Left lung (tissue), 10 donors: Measurements from ENCODE around the gene ATP5F1A. TPM values are rescaled to one million over a fixed set of nuclear protein-coding genes. Genes with fewer than 3 reads are reported as not detected.

Source experiments
- ATAC-seq: fragments of 200-7000 bp; cut with Tn5 transposase; one replicate; pipeline ENCODE4 v1.9.1; 2020; ENCODE audit warnings: moderate library complexity
- DNase-seq, 4 donors: peaks; one replicate each; pipeline ENCODE4 v3.0.0-alpha.2; 2013 to 2020
- H3K27ac ChIP-seq, 2 donors: fragments of 200-600 bp; sonication (generic) in 1 of 2; one replicate each; pipeline versions ENCODE4 v1.5.0 to v1.8.0; 2020 to 2021
- H3K27me3 ChIP-seq, 2 donors: fragments of 200-600 bp; sonication (generic) in 1 of 2; one replicate each; pipeline versions ENCODE4 v1.5.0 to v1.8.0; 2020 to 2021
- H3K36me3 ChIP-seq, 2 donors: fragments of 200-600 bp; sonication (generic) in 1 of 2; one replicate each; pipeline versions ENCODE4 v1.5.0 to v1.8.0; 2020 to 2021
- H3K4me1 ChIP-seq, 2 donors: fragments of 200-600 bp; one replicate each; pipeline ENCODE4 v1.8.0; 2021
- H3K4me3 ChIP-seq, 2 donors: fragments of 200-600 bp; sonication (generic) in 1 of 2; one replicate each; pipeline versions ENCODE4 v1.5.0 to v1.8.0; 2020 to 2021; ENCODE audit warnings: mild to moderate bottlenecking in 1 of 2
- H3K9me3 ChIP-seq, 2 donors: fragments of 200-600 bp; sonication (generic) in 1 of 2; one replicate each; pipeline versions ENCODE4 v1.5.0 to v1.8.0; 2020 to 2021
- intact Hi-C, 2 donors: fragments of 100-400 bp; cut with DNase I; formaldehyde crosslinking; loops; one replicate each; pipeline versions ENCODE4 v1.11.2 to v1.14.2; 2022
- polyA plus RNA-seq, 6 donors: library from polyadenylated mRNA; unstranded; fragments of 120-200 nt; gene quantifications; one replicate each; pipeline ENCODE4 v1.2.1, GENCODE V29; 2013; ENCODE audit not compliant: insufficient read length in 6 of 6
- total RNA-seq, 2 donors: library from RNA; stranded (reverse); fragmentation: NEBNext Ultra II Directional; extraction: Animal tissue kit (Norgen Biotek cat#: 25700); gene quantifications; one replicate each; pipeline ENCODE4 v1.2.1, GENCODE V29; 2021
- TF ChIP-seq, protein P1 (sequence below), 2 donors: fragments of 200-600 bp; sonication (generic) in 1 of 2; IDR thresholded peaks; one replicate each; pipeline versions ENCODE4 v1.5.0 to v1.8.0; 2021; ENCODE audit warnings: antibody characterized with exemption in 2 of 2
- donor health status: DM: no; HTN: yes; CAD: no.
- donor health status: DM: no; HTN: no; CAD: no.

ATP5F1A gene
- total and polyA plus RNA-seq, 8 donors, result 310 to 524 (median 465) TPM

DNA sequence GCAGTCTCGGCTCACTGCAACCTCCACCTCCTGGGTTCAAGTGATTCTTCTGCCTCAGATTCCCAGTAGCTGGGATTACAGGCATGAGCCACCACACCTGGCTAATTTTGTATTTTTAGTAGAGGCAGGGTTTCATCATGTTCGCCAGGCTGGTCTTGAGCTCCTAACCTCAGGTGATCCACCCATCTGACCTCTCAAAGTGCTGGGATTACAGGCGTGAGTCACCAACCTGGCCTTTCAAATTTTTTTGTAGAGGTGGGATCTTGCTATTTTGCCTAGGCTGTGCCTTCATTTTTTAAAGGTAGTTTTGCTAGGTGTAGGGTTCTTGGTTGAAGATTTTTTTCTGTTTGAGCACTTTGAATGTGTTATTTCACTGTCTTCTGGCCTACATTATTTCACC lies 12.3 kb upstream of the ATP5F1A start:
- no peak overlapping the region for H3K27ac ChIP-seq
- TF ChIP-seq, protein P1, sequence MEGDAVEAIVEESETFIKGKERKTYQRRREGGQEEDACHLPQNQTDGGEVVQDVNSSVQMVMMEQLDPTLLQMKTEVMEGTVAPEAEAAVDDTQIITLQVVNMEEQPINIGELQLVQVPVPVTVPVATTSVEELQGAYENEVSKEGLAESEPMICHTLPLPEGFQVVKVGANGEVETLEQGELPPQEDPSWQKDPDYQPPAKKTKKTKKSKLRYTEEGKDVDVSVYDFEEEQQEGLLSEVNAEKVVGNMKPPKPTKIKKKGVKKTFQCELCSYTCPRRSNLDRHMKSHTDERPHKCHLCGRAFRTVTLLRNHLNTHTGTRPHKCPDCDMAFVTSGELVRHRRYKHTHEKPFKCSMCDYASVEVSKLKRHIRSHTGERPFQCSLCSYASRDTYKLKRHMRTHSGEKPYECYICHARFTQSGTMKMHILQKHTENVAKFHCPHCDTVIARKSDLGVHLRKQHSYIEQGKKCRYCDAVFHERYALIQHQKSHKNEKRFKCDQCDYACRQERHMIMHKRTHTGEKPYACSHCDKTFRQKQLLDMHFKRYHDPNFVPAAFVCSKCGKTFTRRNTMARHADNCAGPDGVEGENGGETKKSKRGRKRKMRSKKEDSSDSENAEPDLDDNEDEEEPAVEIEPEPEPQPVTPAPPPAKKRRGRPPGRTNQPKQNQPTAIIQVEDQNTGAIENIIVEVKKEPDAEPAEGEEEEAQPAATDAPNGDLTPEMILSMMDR (IDR thresholded peaks at IDR 0.05), result no peak
- ATAC-seq (no peak), DNase-seq (no peak)
- H3K4me1 ChIP-seq, result no peaks in the 10 kb centered on the region
- no peak overlapping the region for H3K4me3 ChIP-seq
- H3K9me3 ChIP-seq, result no peaks in the 10 kb centered on the region
- intact Hi-C loops, result no loop called here
- H3K36me3 ChIP-seq, result peaks cover 0 to 37% of the 10 kb centered on the region in 2 donors
- H3K27me3 ChIP-seq, result no peaks in the 10 kb centered on the region

DNA sequence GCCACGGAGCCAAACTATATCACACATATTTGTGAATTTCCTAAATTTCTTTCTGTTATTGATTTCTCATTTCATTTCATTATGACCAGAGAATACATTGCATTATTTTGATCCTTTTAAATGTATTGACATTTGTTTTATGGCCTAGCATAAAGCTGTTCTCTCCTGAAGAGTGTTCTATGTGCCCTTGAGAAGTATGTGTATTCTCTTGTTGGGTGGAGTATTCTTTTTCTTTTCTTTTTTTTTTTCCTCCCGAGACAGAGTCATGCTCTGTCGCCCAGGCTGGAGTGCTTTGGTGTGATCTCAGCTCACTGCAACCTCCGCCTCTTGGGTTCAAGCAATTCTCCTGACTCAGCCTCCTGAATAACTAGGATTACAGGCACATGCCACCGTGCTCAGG lies 11.3 kb upstream of the ATP5F1A start:
- H3K4me3 ChIP-seq, result no peak overlapping the region
- ATAC-seq, result no peak
- TF ChIP-seq, protein P1 (IDR thresholded peaks at IDR 0.05), result no peak
- H3K4me1 ChIP-seq, result peaks cover 0 to 6% of the 10 kb centered on the region in 2 donors
- intact Hi-C loops, result no loop called here
- DNase-seq, result no peak
- H3K27ac ChIP-seq, result no peak overlapping the region
- H3K9me3 ChIP-seq, result no peaks in the 10 kb centered on the region
- peaks cover 0 to 26% of the 10 kb centered on the region in 2 donors for H3K36me3 ChIP-seq
- no peaks in the 10 kb centered on the region for H3K27me3 ChIP-seq

DNA sequence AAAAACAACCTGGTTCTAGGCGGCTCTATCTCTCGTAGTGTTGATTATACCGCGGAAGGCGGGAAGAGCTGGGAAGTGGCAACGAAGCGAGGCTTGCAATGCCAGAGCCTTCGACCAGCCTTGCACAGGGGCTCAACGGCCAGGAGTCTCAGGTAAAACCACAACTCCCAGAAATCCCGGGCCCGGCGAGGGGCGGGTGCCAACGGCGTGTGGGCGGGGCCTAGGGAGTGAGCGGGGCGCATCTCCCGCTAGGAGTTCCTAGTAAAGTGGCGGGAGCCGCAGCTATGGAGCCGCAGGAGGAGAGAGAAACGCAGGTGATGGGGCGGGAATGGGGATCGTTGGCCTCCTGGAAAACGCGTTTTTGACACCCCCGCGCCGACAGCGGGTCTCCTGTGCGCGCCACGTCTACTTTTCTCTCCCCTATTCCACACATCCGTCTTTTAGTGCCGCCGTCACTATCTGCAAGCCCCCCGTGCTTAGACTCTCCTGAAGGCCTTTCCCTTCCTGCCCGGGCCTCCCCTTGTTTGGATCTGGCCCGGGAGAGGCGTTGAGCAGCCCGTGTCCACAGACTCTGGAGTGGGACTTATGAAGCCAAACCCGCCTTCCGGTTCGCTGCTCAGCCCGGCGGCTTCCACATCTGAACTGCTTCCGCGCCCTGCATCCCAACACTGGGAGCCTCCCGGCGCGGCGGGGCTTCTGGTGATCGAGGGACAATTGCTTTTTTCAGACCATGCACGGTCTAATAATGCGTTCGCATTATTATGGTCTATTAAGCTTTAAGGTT lies 6.2 kb upstream of the ATP5F1A start, which contains the start of gene HAUS1:
Gene HAUS1, plus strand, starts transcription at position 258 of the 784 bp plus-strand sequence. Its CDS starts 27 bp downstream, at position 285.
- DNase-seq (peak; percentile 78 to 98 (median 90)), ATAC-seq (peak; percentile 99)
- H3K27ac ChIP-seq, result peak within 1 kb of the TSS; percentile 82 to 83
- peaks cover 0 to 13% of the 10 kb centered on the region in 2 donors for H3K4me1 ChIP-seq
- no peaks in the 10 kb centered on the region for H3K27me3 ChIP-seq
- peaks cover 0 to 9% of the 10 kb centered on the region in 2 donors for H3K36me3 ChIP-seq
- intact Hi-C loops, result no loop called here
- H3K4me3 ChIP-seq, result peak within 1 kb of the TSS; percentile 91 to 92
- no peaks in the 10 kb centered on the region for H3K9me3 ChIP-seq
- TF ChIP-seq, protein P1 (IDR thresholded peaks at IDR 0.05), result no peak

DNA sequence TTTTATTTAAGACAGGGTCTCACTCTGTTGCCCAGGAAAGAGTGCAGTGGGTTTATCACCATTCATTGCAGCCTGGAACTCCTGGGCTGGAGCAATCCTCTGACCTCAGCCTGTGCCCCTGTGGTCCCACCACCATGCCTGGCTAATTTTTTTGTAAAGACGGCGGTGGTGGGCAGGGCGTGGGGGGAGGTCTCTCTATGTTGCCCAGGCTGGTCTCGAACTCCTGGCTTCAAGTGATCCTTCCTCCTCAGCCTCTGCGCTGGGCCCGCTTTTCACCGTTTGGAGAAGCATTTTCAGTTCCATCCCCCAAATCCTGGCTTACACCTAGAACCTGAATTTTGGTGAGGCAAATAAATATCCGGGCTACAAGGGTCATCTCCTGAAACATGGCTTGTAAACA lies 1.4 kb upstream of the ATP5F1A start:
- TF ChIP-seq, protein P1 (IDR thresholded peaks at IDR 0.05), result no peak

DNA sequence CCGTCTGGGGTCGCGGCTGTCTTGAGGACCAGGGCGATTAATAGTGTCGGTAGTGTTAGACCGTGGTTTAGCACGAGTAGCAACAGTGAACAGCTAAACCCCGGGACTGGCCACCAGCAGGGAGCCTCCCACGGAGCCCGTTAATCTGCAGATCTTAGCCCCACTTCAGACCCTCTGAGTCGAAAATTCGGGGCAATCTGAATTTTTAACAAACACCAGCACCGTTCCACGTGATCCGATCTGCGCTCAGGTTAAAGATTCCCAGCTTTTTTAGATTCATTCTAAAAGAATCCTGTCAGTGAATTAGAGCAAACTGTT lies 479 bp upstream of the ATP5F1A start:
- Histone ChIP-seq H3K4me3 (peak overlapping the region; percentile 85 to 99), H3K4me1 (peaks cover 8 to 42% of the 10 kb centered on the region in 2 donors), H3K36me3 (peaks cover 0 to 23% of the 10 kb centered on the region in 2 donors), H3K27me3 (no peaks in the 10 kb centered on the region), H3K9me3 (no peaks in the 10 kb centered on the region), H3K27ac (peak overlapping the region; percentile 91 to 95)
- TF ChIP-seq, protein P1 (IDR thresholded peaks at IDR 0.05), result no peak
- intact Hi-C loops, result no loop called here
- ATAC-seq (no peak), DNase-seq (no peak)

More for the DNA sequence above, 1.4 kb upstream of the ATP5F1A start:
- DNase-seq, result no peak
- H3K9me3 ChIP-seq, result no peaks in the 10 kb centered on the region
- peaks cover 8 to 41% of the 10 kb centered on the region in 2 donors for H3K4me1 ChIP-seq
- no peak overlapping the region for H3K4me3 ChIP-seq
- H3K27ac ChIP-seq, result no peak overlapping the region
- intact Hi-C loops, result no loop called here
- no peaks in the 10 kb centered on the region for H3K27me3 ChIP-seq
- ATAC-seq, result no peak
- H3K36me3 ChIP-seq, result peaks cover 0 to 14% of the 10 kb centered on the region in 2 donors
